Stimulated activated CD4-positive, alpha-beta T cell treated with anti-CD3 and anti-CD28 coated beads, TNF-alpha, amount 100 ng/mL, for 48 hours (primary cell): ENCODE measurements around the gene AKR1E2.
A peak's percentile ranks its signal among the peaks of the same experiment; 100 is the strongest.

Source experiments
- DNase-seq, 3 donors: peaks; one replicate each; pipeline ENCODE4 v3.0.0-alpha.2; 2020; ENCODE audit warnings: low read depth in 3 of 3

Gene AKR1E2

GRCh38 chr10:4825868-4826791, at the start of gene AKR1E2:
Gene AKR1E2, plus strand, starts transcription at chr10:4826207. Its CDS starts 118 bp downstream, at chr10:4826325.
- DNase-seq, result peak; percentile 48 to 88 (median 70)

- DNase-seq, result no peak
Observed at GRCh38 chr10:4776234-4776638, 49.8 kb upstream of the AKR1E2 start.

- DNase-seq, result no peak
Observed at GRCh38 chr10:4778761-4779160, 47.2 kb upstream of the AKR1E2 start.

DNA sequence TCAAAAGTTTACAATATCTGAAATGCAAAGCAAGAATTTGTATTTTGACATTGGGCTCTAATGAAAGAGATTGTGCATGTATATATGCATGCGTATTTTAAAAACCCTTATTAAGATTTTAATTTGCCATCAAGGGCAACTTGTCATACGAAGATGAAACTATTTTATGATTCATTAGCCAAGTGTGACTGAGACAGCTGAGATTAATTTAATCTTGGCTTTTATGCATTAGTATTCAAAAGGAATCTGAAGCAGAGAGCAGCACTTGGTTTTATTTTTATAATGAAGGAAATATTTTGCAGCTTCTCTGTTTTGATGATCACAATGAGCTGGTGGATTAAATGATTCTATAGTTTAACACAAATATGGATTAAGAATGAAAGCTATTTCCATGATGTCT, 45.9 kb upstream of the AKR1E2 start:
- DNase-seq, result no peak

DNA sequence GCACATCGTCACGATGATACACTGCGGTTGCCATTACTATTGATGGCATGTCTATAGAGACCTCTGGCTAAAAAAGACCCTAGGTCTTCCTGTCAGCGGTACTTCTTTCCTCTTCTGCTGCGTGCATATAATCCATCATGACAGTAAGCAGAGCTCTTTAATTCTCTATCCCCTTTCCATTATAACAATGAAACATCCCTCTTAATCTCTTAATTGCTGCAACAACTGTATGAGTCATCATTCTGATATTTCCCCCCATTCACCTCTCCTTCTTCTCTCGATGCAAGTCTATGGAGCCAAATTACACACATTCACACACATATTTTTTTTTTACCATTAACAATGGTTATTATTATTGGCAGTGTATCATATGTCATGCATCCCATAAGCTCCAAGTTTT, 45.2 kb upstream of the AKR1E2 start:
- no peak for DNase-seq

DNA sequence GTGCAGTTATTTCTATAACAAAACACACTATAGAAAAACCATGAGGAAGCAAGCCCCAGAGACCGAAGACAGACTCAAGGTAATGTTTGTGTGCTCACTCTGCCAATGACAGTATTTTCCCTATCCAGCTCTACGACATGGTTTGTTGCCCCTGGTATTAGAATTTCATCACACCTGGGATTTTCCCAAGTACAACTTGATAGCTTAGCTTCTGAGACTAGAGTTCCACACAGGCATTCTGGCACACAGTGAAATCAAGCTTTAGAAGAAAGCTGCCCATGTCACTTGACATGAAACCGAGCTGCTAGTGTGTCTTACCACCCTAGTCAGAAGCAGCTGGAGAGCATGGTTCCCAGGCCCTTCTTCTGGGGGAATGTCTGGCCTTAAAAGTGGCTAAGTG, 44.1 kb upstream of the AKR1E2 start:
- DNase-seq, result no peak

DNA sequence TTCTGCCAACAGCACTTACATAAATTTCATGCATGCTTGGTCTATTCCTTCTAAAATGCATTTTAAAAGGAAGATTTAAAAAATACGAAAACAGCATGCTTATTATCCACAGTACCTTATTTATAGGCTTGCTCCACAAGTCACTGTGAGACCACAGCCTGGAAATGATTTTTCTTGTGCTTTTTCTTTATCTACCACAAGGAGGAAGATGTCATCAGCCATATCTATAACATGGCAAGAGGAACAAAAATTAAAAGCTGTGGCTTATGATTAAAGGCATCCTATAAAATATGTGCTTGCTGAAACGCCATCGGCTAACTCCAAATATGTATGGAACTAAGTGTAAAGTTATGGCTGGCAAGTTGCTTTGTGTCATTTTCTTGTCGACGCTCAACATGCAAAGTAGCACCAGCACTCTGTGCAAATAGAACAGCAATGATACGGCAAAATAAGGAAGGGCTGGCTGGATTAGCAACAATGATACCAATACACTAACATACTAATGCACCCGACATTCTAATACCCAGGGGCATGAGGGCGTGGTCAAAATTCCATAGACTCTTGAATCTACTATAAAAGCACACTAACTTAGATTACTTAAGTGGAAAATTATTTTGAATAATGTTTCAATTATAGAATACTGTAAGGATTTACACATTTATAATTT, 41.2 kb upstream of the AKR1E2 start:
- no peak for DNase-seq

- DNase-seq, result no peak
Observed at GRCh38 chr10:4786043-4786839, 39.8 kb upstream of the AKR1E2 start.

DNA sequence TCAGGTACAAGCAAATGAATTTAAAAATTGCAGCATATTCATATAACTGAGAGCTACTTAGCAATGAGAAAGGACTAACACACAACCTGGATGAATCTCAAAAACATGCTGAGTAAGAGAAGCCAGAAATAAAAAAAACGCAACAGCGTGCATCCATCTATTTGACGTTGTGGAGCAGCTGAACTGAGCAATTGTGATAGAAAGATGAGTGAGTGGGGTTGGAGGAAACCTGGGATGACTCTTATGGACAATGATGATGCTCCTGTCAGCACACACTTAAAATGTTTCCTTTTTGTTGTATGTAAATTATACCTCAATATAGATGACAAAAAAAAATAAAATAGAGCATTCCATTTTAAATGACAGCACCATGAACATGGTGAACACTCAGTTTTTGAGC, 36.0 kb upstream of the AKR1E2 start:
- DNase-seq, result no peak

DNA sequence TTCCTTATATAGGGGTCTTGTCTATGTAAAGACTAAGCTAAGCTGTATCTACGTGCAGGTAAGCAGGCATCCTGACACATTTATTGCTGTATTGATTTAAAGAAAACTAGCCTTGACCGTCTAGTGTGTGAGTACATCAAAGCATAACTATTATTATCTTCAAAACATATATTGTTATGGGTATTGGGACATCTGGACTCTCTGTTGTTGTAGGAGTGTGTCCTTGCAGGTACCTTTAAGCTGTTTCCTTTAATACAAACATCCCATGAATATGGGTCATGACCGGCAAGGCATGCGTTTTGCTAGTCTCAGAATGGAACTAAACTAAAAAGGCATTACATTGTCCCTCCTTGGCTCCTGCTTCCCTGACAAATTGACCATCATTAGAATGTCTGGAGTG, 35.1 kb upstream of the AKR1E2 start:
- no peak for DNase-seq

DNA sequence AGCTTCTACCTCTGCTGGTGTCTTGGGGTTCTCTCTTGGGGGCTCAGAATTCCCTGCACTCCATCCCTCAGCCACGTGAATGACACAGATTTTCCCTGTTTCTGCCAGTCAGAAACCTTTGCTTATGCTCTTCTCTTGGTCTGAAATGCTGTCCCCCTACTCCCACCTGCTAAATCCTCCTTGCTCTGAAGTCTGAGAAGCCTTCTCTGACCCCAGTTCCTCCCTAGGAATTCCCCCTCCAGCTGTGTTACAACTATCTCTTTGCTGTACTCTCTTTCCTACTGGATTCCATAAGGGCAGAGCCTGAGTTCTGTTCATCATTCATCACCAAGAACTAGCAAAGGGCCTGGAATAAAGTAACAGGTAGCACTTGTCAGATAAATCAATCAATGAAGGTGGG, 33.6 kb upstream of the AKR1E2 start:
- no peak for DNase-seq

GRCh38 chr10:4801405-4801804, 24.6 kb upstream of the AKR1E2 start:
- no peak for DNase-seq

- no peak for DNase-seq
Observed at GRCh38 chr10:4802711-4803487, 23.1 kb upstream of the AKR1E2 start.

DNA sequence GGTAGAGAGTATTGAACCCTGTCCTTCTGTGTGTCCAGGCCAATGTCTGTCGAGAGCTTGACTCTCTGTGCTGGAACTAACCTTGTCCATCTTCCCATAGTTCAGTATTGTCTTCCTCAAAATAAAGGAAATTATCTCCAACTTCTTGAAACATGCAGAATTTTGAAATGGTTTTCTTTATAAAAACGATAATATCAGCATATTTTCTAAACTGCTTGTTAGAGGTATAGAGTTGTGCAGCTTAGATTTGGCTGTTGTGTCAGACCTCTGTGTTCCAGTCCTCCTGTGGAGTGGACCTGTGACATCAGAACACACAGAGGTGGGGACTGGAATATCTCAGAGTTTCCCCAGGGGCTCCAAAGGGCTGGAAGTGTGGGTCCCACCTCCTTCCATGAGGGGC, 22.2 kb upstream of the AKR1E2 start:
- no peak for DNase-seq

- DNase-seq, result no peak
Observed at GRCh38 chr10:4804465-4804864, 21.5 kb upstream of the AKR1E2 start.

DNA sequence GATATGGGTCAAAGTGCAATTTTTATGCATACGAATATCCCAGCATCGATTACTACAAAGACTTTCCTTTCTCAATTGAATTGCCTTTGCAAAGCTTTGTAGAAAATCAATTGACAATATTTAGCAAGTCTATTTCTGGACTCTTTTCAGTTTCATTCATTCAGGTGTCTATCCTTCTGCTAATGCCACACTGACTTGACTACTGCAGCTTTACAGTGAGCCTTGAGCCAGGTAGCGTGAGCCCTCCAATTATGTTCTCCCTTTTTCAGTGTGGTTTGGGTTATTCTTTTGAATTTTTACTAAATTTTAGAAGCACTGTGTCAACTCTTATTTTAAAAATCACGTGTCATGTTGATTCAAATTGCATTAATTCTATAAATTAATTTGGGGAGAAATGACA, 19.5 kb upstream of the AKR1E2 start:
- no peak for DNase-seq

DNA sequence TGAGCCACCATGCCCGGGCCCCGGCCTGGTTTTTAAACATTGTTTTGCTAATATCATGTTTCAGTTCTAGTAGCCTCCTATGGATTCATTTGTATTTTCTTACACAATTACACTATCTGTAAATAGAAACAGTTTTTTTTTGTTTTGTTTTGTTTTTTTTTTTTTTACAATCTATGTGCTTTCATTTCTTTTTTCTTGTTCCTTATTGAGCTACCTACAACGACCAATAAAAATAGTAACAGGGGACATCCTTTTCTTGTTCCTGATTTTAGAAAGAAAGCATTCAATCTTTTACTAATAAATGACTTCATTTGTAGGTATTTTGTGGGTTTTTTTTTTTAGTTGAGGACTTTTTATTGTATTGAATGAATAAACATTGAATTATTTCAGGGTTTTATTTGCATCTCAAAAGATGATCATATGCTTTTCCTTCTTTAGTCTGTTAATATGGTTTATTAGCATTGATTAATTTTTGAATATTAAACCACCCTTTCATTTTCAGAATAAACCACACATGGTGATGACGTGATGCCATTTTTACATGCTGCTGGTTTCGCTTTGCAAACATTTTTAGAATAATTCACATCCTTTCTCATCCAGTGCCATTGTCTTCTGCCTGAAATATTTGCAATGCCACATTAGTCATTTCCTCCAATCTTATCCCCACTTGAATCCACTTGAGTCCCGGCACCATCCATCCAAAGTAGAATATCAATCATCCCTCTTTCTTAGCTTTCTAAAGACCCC, 18.1 kb upstream of the AKR1E2 start:
- no peak for DNase-seq

GRCh38 chr10:4809156-4809555, 16.9 kb upstream of the AKR1E2 start:
- DNase-seq, result no peak

DNA sequence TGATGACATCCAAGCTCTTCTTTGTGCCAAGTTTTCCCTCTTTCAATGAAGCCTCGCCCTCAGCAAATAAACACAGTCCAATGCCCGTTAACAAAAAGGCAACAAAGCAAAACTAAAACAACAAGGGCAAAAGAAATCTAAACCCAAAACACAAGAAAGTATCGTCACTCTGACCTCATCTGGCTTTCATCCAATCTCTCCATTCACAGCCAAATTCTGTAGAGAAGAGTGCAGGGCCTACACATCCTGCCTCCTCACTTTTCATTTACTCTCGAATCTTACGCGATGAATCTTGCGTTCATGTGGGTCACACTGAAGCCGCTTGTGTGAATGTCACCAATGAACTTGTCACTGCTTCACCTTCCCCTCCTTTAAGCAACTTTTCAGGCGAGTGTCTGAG, 15.9 kb upstream of the AKR1E2 start:
- DNase-seq, result no peak

- DNase-seq, result no peak
Observed at GRCh38 chr10:4812046-4812445, 14.0 kb upstream of the AKR1E2 start.

DNA sequence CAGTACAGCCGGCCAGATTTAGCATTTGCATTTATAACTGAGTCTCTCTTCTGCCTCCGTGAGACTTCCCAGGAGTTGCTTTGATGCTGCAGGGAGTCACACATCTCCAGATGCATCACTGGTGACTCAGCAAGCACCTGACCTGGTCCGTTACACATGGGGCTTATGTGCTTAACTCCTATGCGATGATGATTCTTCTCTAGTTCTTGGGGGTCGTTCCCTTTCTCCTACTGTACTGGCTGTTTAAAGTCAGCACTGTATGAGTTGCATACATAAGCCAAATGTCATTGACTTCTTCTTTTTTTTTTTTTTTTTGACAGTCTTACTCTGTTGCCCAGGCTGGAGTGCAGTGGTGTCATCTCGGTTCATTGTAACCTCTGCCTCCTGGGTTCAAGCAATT, 13.0 kb upstream of the AKR1E2 start:
- DNase-seq, result no peak
